SU-DHL-6 (cell line): Measurements from ENCODE around the gene FUT8.

Experiments
- H2AFZ ChIP-seq: fragments of 200-600 bp; sonication (generic); 2 replicates; pipeline ENCODE4 v1.6.1; 2014; ENCODE audit warnings: low read depth, mild to moderate bottlenecking, moderate library complexity, mixed read lengths, antibody characterized with exemption, low read length; ENCODE audit not compliant: severe bottlenecking
- H3F3A ChIP-seq: fragments of 200-600 bp; shearing (Covaris generic); 2 replicates; pipeline ENCODE4 v1.6.0; 2016; ENCODE audit warnings: antibody characterized with exemption, mild to moderate bottlenecking; ENCODE audit not compliant: insufficient read depth
- H3K27ac ChIP-seq: fragments of 200-600 bp; sonication (generic); 2 replicates; pipeline ENCODE4 v1.5.1; 2016; ENCODE audit warnings: low read depth, mild to moderate bottlenecking, low read length, moderate library complexity, mixed read lengths
- H3K27me3 ChIP-seq: fragments of 200-600 bp; sonication (generic), shearing (Covaris generic); 2 replicates; pipeline ENCODE4 v1.6.0; 2014; ENCODE audit warnings: mild to moderate bottlenecking, low read length
- H3K36me3 ChIP-seq: fragments of 200-600 bp; sonication (generic); 2 replicates; pipeline ENCODE4 v1.6.1; 2014; ENCODE audit warnings: mild to moderate bottlenecking, low read length, mixed read lengths
- H3K4me2 ChIP-seq: fragments of 300-600, 200-600 bp; shearing (Covaris generic), sonication (generic); 2 replicates; pipeline ENCODE4 v1.6.0; 2014; ENCODE audit warnings: low read length, low read depth, mild to moderate bottlenecking; ENCODE audit not compliant: poor library complexity, severe bottlenecking
- H3K4me3 ChIP-seq: fragments of 200-600 bp; sonication (generic); 2 replicates; pipeline ENCODE4 v1.5.1; 2014; ENCODE audit warnings: antibody characterized with exemption, low read length, mild to moderate bottlenecking, mixed read lengths; ENCODE audit not compliant: insufficient read depth, poor library complexity, severe bottlenecking
- H3K79me2 ChIP-seq: fragments of 200-600 bp; sonication (generic); 2 replicates; pipeline ENCODE4 v1.6.1; 2014; ENCODE audit warnings: mild to moderate bottlenecking, low read length, moderate library complexity; ENCODE audit not compliant: insufficient read depth
- H3K9ac ChIP-seq: fragments of 200-600 bp; sonication (generic); 2 replicates; pipeline ENCODE4 v1.7.0; 2014; ENCODE audit warnings: mild to moderate bottlenecking, low read length
- H3K9me2 ChIP-seq: fragments of 200-600 bp; sonication (generic); replicated peaks from 2 replicates; pipeline ENCODE4 v1.6.1; 2014; ENCODE audit warnings: low read length; ENCODE audit not compliant: insufficient read depth
- H3K9me3 ChIP-seq: fragments of 200-600 bp; sonication (generic); 2 replicates; pipeline ENCODE4 v1.6.1; 2014; ENCODE audit warnings: low read length, mixed read lengths; ENCODE audit not compliant: insufficient read depth
- H4K20me1 ChIP-seq: fragments of 200-600 bp; sonication (generic); 2 replicates; pipeline ENCODE4 v1.6.1; 2014; ENCODE audit warnings: low read depth, mild to moderate bottlenecking, antibody characterized with exemption, low read length, moderate library complexity, mixed read lengths
- CTCF ChIP-seq: fragments of 200-600 bp; sonication (generic); IDR thresholded peaks from one replicate; pipeline ENCODE4 v1.5.1; 2017; ENCODE audit warnings: antibody characterized with exemption, mild to moderate bottlenecking, low read length, moderate library complexity; ENCODE audit not compliant: insufficient read depth, poor library complexity, severe bottlenecking
- EZH2phosphoT487 ChIP-seq: fragments of 200-600 bp; sonication (generic), shearing (Covaris generic); conservative IDR thresholded peaks from 2 replicates; pipeline ENCODE4 v1.6.1; 2018; ENCODE audit warnings: mild to moderate bottlenecking, antibody characterized with exemption, low read length, moderate library complexity, mixed read lengths

Gene FUT8

GRCh38 chr14:65723348-65723747 is 310.8 kb downstream of the FUT8 start:
- H3K27ac ChIP-seq = 0 out of 2 replicates have a peak overlapping the region, but pooled peaks have one; percentile 21

GRCh38 chr14:65728604-65729003 is 316.1 kb downstream of the FUT8 start:
- no peaks in the 10 kb centered on the region for H4K20me1 ChIP-seq

More at GRCh38 chr14:65723348-65723747, 310.8 kb downstream of the FUT8 start:
- H3F3A ChIP-seq = no peaks in the 10 kb centered on the region
- H3K36me3 ChIP-seq = peaks cover 13% of the 10 kb centered on the region; the same call in 1 of the 2 replicates
- TF ChIP-seq EZH2phosphoT487 (no peak), CTCF (no peak)
- H3K4me3 ChIP-seq = no peak overlapping the region
- no peak overlapping the region for H3K4me2 ChIP-seq
- no peaks in the 10 kb centered on the region for H3K9me2 ChIP-seq
- no peaks in the 10 kb centered on the region for H4K20me1 ChIP-seq
- H3K27me3 ChIP-seq = no peaks in the 10 kb centered on the region
- no peak overlapping the region for H3K9ac ChIP-seq
- H3K9me3 ChIP-seq = peaks cover 2% of the 10 kb centered on the region; the same call in 1 of the 2 replicates
- H2AFZ ChIP-seq = no peak overlapping the region
- no peaks in the 10 kb centered on the region for H3K79me2 ChIP-seq

GRCh38 chr14:65729566-65729965 is 317.0 kb downstream of the FUT8 start:
- Histone ChIP-seq H3K27ac (no peak overlapping the region), H3F3A (no peaks in the 10 kb centered on the region), H3K9ac (no peak overlapping the region), H4K20me1 (no peaks in the 10 kb centered on the region), H3K9me3 (no peaks in the 10 kb centered on the region), H3K4me2 (no peak overlapping the region), H3K9me2 (no peaks in the 10 kb centered on the region), H3K36me3 (peaks cover 4% of the 10 kb centered on the region; the same call in 1 of the 2 replicates), H3K27me3 (no peaks in the 10 kb centered on the region), H3K79me2 (no peaks in the 10 kb centered on the region), H3K4me3 (no peak overlapping the region), H2AFZ (no peak overlapping the region)
- TF ChIP-seq EZH2phosphoT487 = no peak

More at GRCh38 chr14:65728604-65729003, 316.1 kb downstream of the FUT8 start:
- Histone ChIP-seq H3K79me2 (no peaks in the 10 kb centered on the region), H3K27ac (no peak overlapping the region), H3K4me2 (no peak overlapping the region), H3F3A (no peaks in the 10 kb centered on the region), H3K4me3 (no peak overlapping the region), H3K9me2 (no peaks in the 10 kb centered on the region), H3K36me3 (peaks cover 9% of the 10 kb centered on the region; the same call in 1 of the 2 replicates), H2AFZ (no peak overlapping the region), H3K27me3 (no peaks in the 10 kb centered on the region), H3K9me3 (no peaks in the 10 kb centered on the region), H3K9ac (no peak overlapping the region)
- TF ChIP-seq EZH2phosphoT487 (no peak), CTCF (no peak)

- no peaks in the 10 kb centered on the region for H3K79me2 ChIP-seq
- H3K27me3 ChIP-seq = no peaks in the 10 kb centered on the region
- no peak overlapping the region for H3K9ac ChIP-seq
- no peaks in the 10 kb centered on the region for H3K9me2 ChIP-seq
- no peaks in the 10 kb centered on the region for H3F3A ChIP-seq
- no peak overlapping the region for H3K27ac ChIP-seq
- H3K4me2 ChIP-seq = no peak overlapping the region
- no peak overlapping the region for H2AFZ ChIP-seq
- TF ChIP-seq EZH2phosphoT487 (no peak), CTCF (no peak)
- H3K36me3 ChIP-seq = peaks cover 5% of the 10 kb centered on the region; the same call in 1 of the 2 replicates
- H3K4me3 ChIP-seq = no peak overlapping the region
- no peaks in the 10 kb centered on the region for H3K9me3 ChIP-seq
- H4K20me1 ChIP-seq = no peaks in the 10 kb centered on the region
Observed at GRCh38 chr14:65731933-65732506, 319.5 kb downstream of the FUT8 start.
